Neuronal stem cell (in vitro differentiated cells): ENCODE data around the gene MEF2B.

Experiments
- DNase-seq: peaks from one replicate; pipeline ENCODE4 v3.0.0-alpha.2; 2013; ENCODE audit warnings: low spot score
- H2AFZ ChIP-seq: one replicate; pipeline ENCODE4 v1.6.1; 2013; ENCODE audit warnings: mild to moderate bottlenecking, low read length, inconsistent platforms
- H2AK5ac ChIP-seq: 2 replicates; pipeline ENCODE4 v1.6.1; 2013; ENCODE audit warnings: low read depth, mild to moderate bottlenecking, inconsistent platforms, low read length, moderate library complexity, mixed read lengths
- H2BK120ac ChIP-seq: 2 replicates; pipeline ENCODE4 v1.6.1; 2013; ENCODE audit warnings: low read depth, mild to moderate bottlenecking, inconsistent platforms, low read length, moderate library complexity, mixed read lengths
- H2BK12ac ChIP-seq: one replicate; pipeline ENCODE4 v1.6.1; 2013; ENCODE audit warnings: low read length, inconsistent platforms
- H2BK15ac ChIP-seq: 2 replicates; pipeline ENCODE4 v1.6.1; 2013; ENCODE audit warnings: mild to moderate bottlenecking, low read length, inconsistent platforms, mixed read lengths
- H2BK5ac ChIP-seq: one replicate; pipeline ENCODE4 v1.6.1; 2013; ENCODE audit warnings: inconsistent platforms, mild to moderate bottlenecking, low read length, moderate library complexity
- H3K14ac ChIP-seq: one replicate; pipeline ENCODE4 v1.6.1; 2013; ENCODE audit warnings: low read length, inconsistent platforms
- H3K18ac ChIP-seq: 2 replicates; pipeline ENCODE4 v1.6.1; 2013; ENCODE audit warnings: low read length, inconsistent platforms
- H3K23ac ChIP-seq: 2 replicates; pipeline ENCODE4 v1.6.1; 2013; ENCODE audit warnings: low read depth, mild to moderate bottlenecking, mixed read lengths, low read length, inconsistent platforms; ENCODE audit not compliant: poor library complexity
- H3K27ac ChIP-seq: replicated peaks from 3 replicates; pipeline ENCODE4 v1.5.1; 2013; ENCODE audit warnings: low read length, inconsistent platforms
- H3K27me3 ChIP-seq, 3 experiments: 2 replicates each; pipeline ENCODE4 v1.6.1; 2013; ENCODE audit warnings: low read length in 3 of 3, mild to moderate bottlenecking in 2 of 3, inconsistent platforms in 1 of 3, low read depth in 1 of 3, mixed read lengths in 1 of 3, moderate library complexity in 1 of 3; ENCODE audit not compliant: control insufficient read depth in 3 of 3, insufficient read depth in 3 of 3
- H3K36me3 ChIP-seq, 2 donors: replicated peaks in 1 of 2; 2 replicates each; pipeline ENCODE4 v1.6.1; 2013; ENCODE audit warnings: low read length in 2 of 2; ENCODE audit not compliant: control insufficient read depth in 2 of 2, insufficient read depth in 2 of 2
- H3K4ac ChIP-seq: 2 replicates; pipeline ENCODE4 v1.6.1; 2013; ENCODE audit warnings: inconsistent platforms, mild to moderate bottlenecking, low read length, moderate library complexity
- H3K4me1 ChIP-seq, 2 donors: 1 replicate in 1 of 2; 2 replicates in 1 of 2; pipeline ENCODE4 v1.6.1; 2013; ENCODE audit warnings: low read length in 2 of 2, low read depth in 1 of 2; ENCODE audit not compliant: control insufficient read depth in 2 of 2, insufficient read depth in 1 of 2
- H3K4me2 ChIP-seq: one replicate; pipeline ENCODE4 v1.6.1; 2013; ENCODE audit warnings: mild to moderate bottlenecking, low read length, inconsistent platforms; ENCODE audit not compliant: insufficient read depth, poor library complexity, severe bottlenecking
- H3K4me3 ChIP-seq, 2 donors: 2 replicates each; pipeline ENCODE4 v1.5.1; 2013; ENCODE audit warnings: low read length in 2 of 2, mild to moderate bottlenecking in 2 of 2, inconsistent platforms in 1 of 2, moderate library complexity in 1 of 2
- H3K79me1 ChIP-seq: one replicate; pipeline ENCODE4 v1.6.1; 2013; ENCODE audit warnings: low read depth, mild to moderate bottlenecking, inconsistent platforms, low read length, moderate library complexity
- H3K9ac ChIP-seq: one replicate; pipeline ENCODE4 v1.6.1; 2013; ENCODE audit warnings: mild to moderate bottlenecking, low read depth, low read length, inconsistent platforms; ENCODE audit not compliant: poor library complexity
- H3K9me3 ChIP-seq, 2 donors: replicated peaks in 1 of 2; 2 replicates each; pipeline versions ENCODE3 to v1.6.1; 2013; ENCODE audit warnings: low read length in 2 of 2, mild to moderate bottlenecking in 2 of 2, inconsistent platforms in 1 of 2, low read depth in 1 of 2, mixed read lengths in 1 of 2, moderate library complexity in 1 of 2; ENCODE audit not compliant: control insufficient read depth in 2 of 2, insufficient read depth in 1 of 2
- H4K8ac ChIP-seq: one replicate; pipeline ENCODE4 v1.6.1; 2013; ENCODE audit warnings: low read depth, mild to moderate bottlenecking, inconsistent platforms, low read length, moderate library complexity
- H4K91ac ChIP-seq: one replicate; pipeline ENCODE4 v1.6.1; 2013; ENCODE audit warnings: low read length, low read depth, mild to moderate bottlenecking, inconsistent platforms; ENCODE audit not compliant: poor library complexity
- WGBS, 2 donors: extraction: QIAGEN DNeasy Blood & Tissue Kit; methylation state at CpG; one replicate each; pipeline ENCODE4 v1.1.7; 2013; ENCODE audit warnings: missing lambda C conversion rate in 2 of 2, mixed read lengths in 1 of 2; ENCODE audit not compliant: insufficient read length in 2 of 2, insufficient replicate concordance in 1 of 2; ENCODE audit errors: extremely low coverage in 2 of 2; 5-methylcytosine and 5-hydroxymethylcytosine counted together

Gene MEF2B

DNA sequence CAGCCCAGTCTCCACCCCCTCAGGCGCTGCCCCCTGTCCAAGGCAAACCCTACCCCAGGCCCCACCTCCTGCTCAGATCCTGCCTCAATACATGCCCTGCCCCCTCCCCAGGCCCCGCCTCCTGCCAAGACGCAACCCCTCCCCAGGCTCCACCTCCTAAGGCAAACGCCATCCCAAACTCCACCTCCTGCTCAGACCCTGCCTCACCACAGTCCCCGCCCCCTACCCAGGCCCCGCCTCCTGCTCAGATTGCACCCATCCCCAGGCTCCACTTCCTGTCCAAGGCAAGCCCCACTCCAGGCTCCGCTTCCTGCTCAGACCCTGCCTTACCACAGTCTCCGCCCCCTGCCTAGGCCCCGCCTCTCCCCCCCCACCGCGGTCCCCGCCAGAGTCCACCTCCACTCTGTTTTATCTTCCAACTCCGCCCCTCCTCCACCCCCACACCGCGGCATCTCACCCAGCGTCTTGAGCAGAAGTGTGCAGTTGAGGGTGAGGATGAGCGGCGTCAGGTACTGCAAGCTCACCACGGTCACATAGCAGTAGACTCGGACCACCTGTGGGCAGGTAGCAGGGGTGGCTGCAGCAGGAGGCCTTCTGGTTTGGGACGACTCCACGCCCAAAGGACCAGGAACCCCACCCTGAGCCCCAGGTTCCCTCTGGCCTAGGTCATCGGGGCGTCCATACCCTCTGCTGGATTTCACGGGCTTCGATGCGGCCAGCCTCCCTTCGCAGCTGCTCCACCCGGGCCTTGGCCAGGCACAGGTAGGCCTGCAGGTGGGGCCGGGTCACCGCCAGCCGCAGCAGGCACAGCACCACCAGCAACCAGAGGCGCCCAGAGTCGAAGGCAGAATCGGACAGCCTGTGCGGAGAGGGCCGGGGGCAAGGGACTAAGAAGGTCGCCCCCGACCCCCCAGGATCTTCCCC is 49.5 kb downstream of the MEF2B start:
- no peak overlapping the region for H3K4ac ChIP-seq
- H4K91ac ChIP-seq: peak overlapping the region; percentile 87
- WGBS, 2 donors: no CpG with 5 or more reads among the region's 39 CpGs
- no peak overlapping the region for H2BK120ac ChIP-seq
- H3K36me3 ChIP-seq: peaks cover 10 to 30% of the 10 kb centered on the region in 2 donors
- peak overlapping the region; percentile 14 for H3K14ac ChIP-seq
- H3K9ac ChIP-seq: peak overlapping the region; percentile 70
- peak overlapping the region; percentile 79 for H3K18ac ChIP-seq
- DNase-seq: peak; percentile 95
- peaks cover 4 to 13% of the 10 kb centered on the region in 2 donors for H3K9me3 ChIP-seq
- H3K23ac ChIP-seq: peak overlapping the region; percentile 51
- H2AK5ac ChIP-seq: peak overlapping the region; percentile 96
- no peaks in the 10 kb centered on the region for H3K27me3 ChIP-seq
- peaks cover 2% of the 10 kb centered on the region for H3K79me1 ChIP-seq
- peak overlapping the region; percentile 96 for H2BK15ac ChIP-seq
- peaks cover 0 to 12% of the 10 kb centered on the region in 2 donors for H3K4me1 ChIP-seq
- H3K4me3 ChIP-seq: peak overlapping the region in 1 of 2 donors; percentile 75
- H4K8ac ChIP-seq: peak overlapping the region; percentile 92
- peak overlapping the region; percentile 69 for H2BK12ac ChIP-seq
- peak overlapping the region; percentile 9 for H2BK5ac ChIP-seq
- H2AFZ ChIP-seq: no peak overlapping the region
- peak overlapping the region; percentile 70 for H3K27ac ChIP-seq
- H3K4me2 ChIP-seq: peak overlapping the region; percentile 66

DNA sequence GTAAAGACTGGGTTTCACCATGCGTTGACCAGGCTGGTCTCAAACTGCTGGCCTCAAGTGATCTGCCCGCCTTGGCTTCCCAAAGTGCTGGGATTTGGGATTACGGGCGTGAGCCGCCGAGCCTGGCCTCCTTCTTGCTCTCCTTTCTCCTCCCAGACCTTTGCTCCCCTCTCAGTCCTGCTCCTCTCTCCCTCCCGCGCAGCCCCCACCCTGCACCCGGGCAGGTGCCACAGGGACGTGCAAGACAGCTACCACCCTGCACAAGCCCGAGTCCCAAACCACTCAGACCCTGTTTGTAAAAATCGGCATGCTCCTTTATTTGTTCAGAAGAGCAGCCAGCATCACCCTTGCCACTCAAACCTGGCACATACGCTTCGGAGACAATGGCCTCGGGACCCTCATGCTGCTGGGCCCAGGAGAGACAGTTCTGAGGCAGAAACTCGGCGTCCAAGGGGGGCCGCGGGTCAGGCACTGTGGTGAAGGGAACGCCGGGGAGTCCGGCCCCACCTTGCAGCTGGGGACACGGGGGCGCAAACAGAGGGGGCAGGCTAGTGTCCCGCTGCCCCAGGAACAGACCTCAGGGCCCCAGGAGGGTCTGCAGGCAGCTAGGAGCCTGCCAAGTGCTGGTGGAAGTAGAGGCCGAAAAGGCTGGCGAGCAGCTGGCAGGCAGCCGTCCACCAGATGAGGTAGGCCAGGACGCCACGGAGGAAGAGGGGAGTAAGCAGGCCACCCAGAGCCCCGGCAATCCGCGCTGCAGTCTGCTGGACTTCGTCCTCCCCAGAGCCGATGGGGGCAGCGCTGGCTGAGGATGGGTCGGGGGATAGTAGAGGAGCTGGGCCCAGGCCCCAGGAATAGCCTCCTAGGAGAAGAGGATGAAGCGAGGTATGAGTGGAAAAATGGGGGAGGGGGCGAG is 50.5 kb downstream of the MEF2B start:
- peak overlapping the region; percentile 56 for H3K14ac ChIP-seq

DNA sequence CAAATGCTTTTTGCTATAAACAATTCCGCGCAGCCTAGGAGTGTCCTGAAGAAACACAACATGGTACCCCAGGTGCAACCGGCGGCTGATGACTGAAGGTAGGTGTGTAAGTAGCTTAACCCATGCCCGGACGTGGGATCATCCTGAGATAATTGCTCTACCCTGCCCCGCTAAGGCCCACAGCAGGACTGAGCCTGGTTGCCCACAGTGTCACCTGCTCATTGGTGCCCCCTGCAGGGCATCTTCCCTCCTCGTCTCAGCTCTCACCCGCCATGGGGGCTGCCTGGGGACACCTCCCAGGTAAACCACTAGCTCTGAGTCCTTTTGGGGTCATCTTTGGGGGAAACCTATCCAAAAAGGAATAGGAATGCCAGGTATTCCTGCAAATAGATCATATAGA is 54.1 kb downstream of the MEF2B start:
- no peak overlapping the region for H3K27ac ChIP-seq
- WGBS, 2 donors: no CpG with 5 or more reads among the region's 9 CpGs

More for the DNA sequence above, 50.5 kb downstream of the MEF2B start:
- no CpG with 5 or more reads among the region's 39 CpGs for whole genome bisulfite sequencing, 2 donors
- H2BK5ac ChIP-seq: peak overlapping the region; percentile 95
- peak overlapping the region; percentile 94 for H2BK12ac ChIP-seq
- H3K27me3 ChIP-seq: no peaks in the 10 kb centered on the region
- no peak overlapping the region for H4K8ac ChIP-seq
- H2BK120ac ChIP-seq: peak overlapping the region; percentile 72
- peak overlapping the region; percentile 5 for H3K23ac ChIP-seq
- peak overlapping the region in 1 of 2 donors; percentile 59 for H3K4me3 ChIP-seq
- H2AFZ ChIP-seq: no peak overlapping the region
- H3K9ac ChIP-seq: peak overlapping the region; percentile 84
- DNase-seq: no peak
- H2AK5ac ChIP-seq: peak overlapping the region; percentile 96
- peak overlapping the region; percentile 93 for H3K18ac ChIP-seq
- peaks cover 4 to 13% of the 10 kb centered on the region in 2 donors for H3K9me3 ChIP-seq
- peaks cover 2% of the 10 kb centered on the region for H3K79me1 ChIP-seq
- peak overlapping the region; percentile 30 for H4K91ac ChIP-seq
- H2BK15ac ChIP-seq: peak overlapping the region; percentile 75
- peak overlapping the region; percentile 66 for H3K27ac ChIP-seq
- peak overlapping the region; percentile 6 for H3K4ac ChIP-seq
- peak overlapping the region; percentile 25 for H3K4me2 ChIP-seq
- peaks cover 0 to 12% of the 10 kb centered on the region in 2 donors for H3K4me1 ChIP-seq
- H3K36me3 ChIP-seq: peaks cover 10 to 30% of the 10 kb centered on the region in 2 donors

More for the DNA sequence above, 54.1 kb downstream of the MEF2B start:
- Histone ChIP-seq H3K27me3 (no peaks in the 10 kb centered on the region), H3K23ac (no peak overlapping the region), H3K36me3 (peaks cover 10 to 21% of the 10 kb centered on the region in 2 donors), H2BK5ac (no peak overlapping the region), H3K18ac (no peak overlapping the region), H3K14ac (no peak overlapping the region), H2BK120ac (no peak overlapping the region), H3K4me2 (no peak overlapping the region), H3K4me3 (no peak overlapping the region), H2AK5ac (no peak overlapping the region), H2AFZ (no peak overlapping the region), H2BK12ac (no peak overlapping the region), H3K4ac (no peak overlapping the region), H2BK15ac (no peak overlapping the region), H4K8ac (no peak overlapping the region), H3K4me1 (peaks cover 9 to 20% of the 10 kb centered on the region in 2 donors), H3K79me1 (peaks cover 2% of the 10 kb centered on the region), H4K91ac (no peak overlapping the region), H3K9me3 (peaks cover 0 to 2% of the 10 kb centered on the region in 2 donors), H3K9ac (no peak overlapping the region)
- no peak for DNase-seq
